Loucy (cell line): ENCODE measurements around the gene ABCF3.

Experiments used
- H2AFZ ChIP-seq: fragments of 200-600 bp; sonication (generic); 2 replicates; pipeline ENCODE4 v1.6.0; 2016; ENCODE audit warnings: antibody characterized with exemption, mild to moderate bottlenecking, low read length, moderate library complexity
- H3F3A ChIP-seq: fragments of 200-600 bp; 2 replicates; pipeline ENCODE4 v1.6.0; 2016; ENCODE audit warnings: antibody characterized with exemption, low read depth, mild to moderate bottlenecking
- H3K27me3 ChIP-seq: fragments of 200-600 bp; sonication (generic); 2 replicates; pipeline ENCODE4 v1.6.1; 2014; ENCODE audit warnings: low read length, mild to moderate bottlenecking; ENCODE audit not compliant: insufficient read depth, poor library complexity, severe bottlenecking
- H3K36me3 ChIP-seq: fragments of 200-600 bp; sonication (generic); 2 replicates; pipeline ENCODE4 v1.6.1; 2016; ENCODE audit warnings: low read length; ENCODE audit not compliant: insufficient read depth
- H3K4me1 ChIP-seq: fragments of 200-600 bp; sonication (generic); 2 replicates; pipeline ENCODE4 v1.5.1; 2014; ENCODE audit warnings: low read length, mild to moderate bottlenecking; ENCODE audit not compliant: insufficient read depth, poor library complexity, severe bottlenecking
- H3K4me2 ChIP-seq: fragments of 200-600 bp; sonication (generic); 2 replicates; pipeline ENCODE4 v1.6.0; 2014; ENCODE audit warnings: antibody characterized with exemption, low read length, low read depth, mild to moderate bottlenecking; ENCODE audit not compliant: poor library complexity, severe bottlenecking
- H3K4me3 ChIP-seq: fragments of 200-600 bp; sonication (generic); 2 replicates; pipeline ENCODE4 v1.5.1; 2014; ENCODE audit warnings: low read length, mild to moderate bottlenecking, mixed read lengths; ENCODE audit not compliant: poor library complexity, severe bottlenecking
- H3K79me2 ChIP-seq: fragments of 200-600 bp; sonication (generic); 2 replicates; pipeline ENCODE4 v1.6.1; 2014; ENCODE audit warnings: low read length; ENCODE audit not compliant: insufficient read depth
- H3K9ac ChIP-seq: fragments of 200-600 bp; sonication (generic); 2 replicates; pipeline ENCODE4 v1.6.0; 2014; ENCODE audit warnings: mild to moderate bottlenecking, low read depth, low read length, moderate library complexity; ENCODE audit not compliant: poor library complexity, severe bottlenecking
- H3K9me2 ChIP-seq: fragments of 200-600 bp; sonication (generic); replicated peaks from 2 replicates; pipeline ENCODE4 v1.6.1; 2016; ENCODE audit warnings: low read depth, low read length, mixed read lengths
- H3K9me3 ChIP-seq: fragments of 200-600 bp; sonication (generic); 2 replicates; pipeline ENCODE4 v1.6.1; 2014; ENCODE audit warnings: mild to moderate bottlenecking, antibody characterized with exemption, low read length, low read depth; ENCODE audit not compliant: insufficient read depth
- H4K20me1 ChIP-seq: fragments of 200-600 bp; sonication (generic); 2 replicates; pipeline ENCODE4 v1.6.0; 2014; ENCODE audit warnings: antibody characterized with exemption, low read length, mild to moderate bottlenecking; ENCODE audit not compliant: insufficient read depth, poor library complexity, severe bottlenecking
- EZH2phosphoT487 ChIP-seq: fragments of 200-600 bp; IDR thresholded peaks from 2 replicates; pipeline ENCODE4 v1.6.1; 2018; ENCODE audit warnings: antibody characterized with exemption, mild to moderate bottlenecking, moderate library complexity, borderline replicate concordance
- TF ChIP-seq, protein P1 (sequence below): fragments of 200-600 bp; sonication (generic); conservative IDR thresholded peaks from 2 replicates; pipeline ENCODE4 v1.5.1; 2014; ENCODE audit warnings: mild to moderate bottlenecking, antibody characterized with exemption, low read length

The ABCF3 gene

DNA sequence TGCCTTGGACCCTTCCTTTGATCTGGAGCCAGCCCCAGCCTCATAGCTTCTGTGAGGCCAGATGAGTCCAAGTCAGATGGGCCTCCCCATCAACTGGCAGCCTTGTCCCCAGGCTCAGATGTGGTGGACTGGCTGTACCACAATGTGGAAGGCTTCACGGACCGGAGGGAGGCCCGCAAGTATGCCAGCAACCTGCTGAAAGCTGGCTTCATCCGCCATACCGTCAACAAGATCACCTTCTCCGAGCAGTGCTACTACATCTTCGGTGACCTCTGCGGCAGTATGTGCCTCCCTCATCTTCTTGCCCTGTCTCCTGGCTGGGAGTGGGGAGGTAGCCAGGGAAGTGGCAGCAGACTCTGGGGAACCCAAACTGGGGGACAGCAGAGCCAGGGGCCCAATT lies 18.2 kb upstream of the ABCF3 start:
- no peak for TF ChIP-seq EZH2phosphoT487
- TF ChIP-seq, protein P1, sequence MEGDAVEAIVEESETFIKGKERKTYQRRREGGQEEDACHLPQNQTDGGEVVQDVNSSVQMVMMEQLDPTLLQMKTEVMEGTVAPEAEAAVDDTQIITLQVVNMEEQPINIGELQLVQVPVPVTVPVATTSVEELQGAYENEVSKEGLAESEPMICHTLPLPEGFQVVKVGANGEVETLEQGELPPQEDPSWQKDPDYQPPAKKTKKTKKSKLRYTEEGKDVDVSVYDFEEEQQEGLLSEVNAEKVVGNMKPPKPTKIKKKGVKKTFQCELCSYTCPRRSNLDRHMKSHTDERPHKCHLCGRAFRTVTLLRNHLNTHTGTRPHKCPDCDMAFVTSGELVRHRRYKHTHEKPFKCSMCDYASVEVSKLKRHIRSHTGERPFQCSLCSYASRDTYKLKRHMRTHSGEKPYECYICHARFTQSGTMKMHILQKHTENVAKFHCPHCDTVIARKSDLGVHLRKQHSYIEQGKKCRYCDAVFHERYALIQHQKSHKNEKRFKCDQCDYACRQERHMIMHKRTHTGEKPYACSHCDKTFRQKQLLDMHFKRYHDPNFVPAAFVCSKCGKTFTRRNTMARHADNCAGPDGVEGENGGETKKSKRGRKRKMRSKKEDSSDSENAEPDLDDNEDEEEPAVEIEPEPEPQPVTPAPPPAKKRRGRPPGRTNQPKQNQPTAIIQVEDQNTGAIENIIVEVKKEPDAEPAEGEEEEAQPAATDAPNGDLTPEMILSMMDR, result no peak

DNA sequence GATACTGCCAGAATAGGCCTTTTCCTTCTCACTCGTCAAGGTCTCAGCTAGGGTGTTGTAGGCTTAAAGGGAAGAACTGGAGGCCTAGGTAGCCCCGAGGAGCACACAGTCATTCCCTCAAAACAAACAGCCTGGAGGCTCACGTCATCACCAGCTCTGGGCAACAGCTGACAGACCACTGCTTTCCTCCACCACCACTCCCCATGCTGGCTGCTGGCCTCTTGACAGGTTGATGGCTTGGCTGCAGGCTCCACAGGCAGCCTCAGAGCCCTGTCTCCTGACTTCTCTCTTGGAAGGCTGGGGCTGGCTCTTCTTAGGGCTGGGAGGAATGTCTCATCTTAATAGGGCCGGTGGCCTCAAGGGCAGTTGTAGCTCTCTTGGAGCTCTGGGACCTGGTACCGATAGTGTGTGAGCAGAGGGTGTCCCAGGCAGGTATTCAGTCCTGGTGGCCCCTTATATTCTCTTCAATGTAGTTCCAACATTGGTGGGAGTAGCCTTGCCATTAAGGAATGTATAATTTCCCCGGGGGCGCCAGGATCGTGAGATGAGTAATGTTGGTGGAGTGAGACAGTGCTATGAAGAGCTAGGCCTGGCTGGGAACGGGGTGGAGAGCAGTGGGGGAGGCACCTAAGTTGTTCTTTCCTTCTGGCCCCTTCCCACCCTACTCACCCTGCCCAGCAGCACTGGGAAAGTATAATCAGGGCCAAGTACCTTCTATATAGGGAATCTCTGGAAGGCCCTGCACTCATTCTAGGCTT lies 17.5 kb upstream of the ABCF3 start:
- Histone ChIP-seq H3K9ac (no peak overlapping the region), H3K9me2 (no peaks in the 10 kb centered on the region), H3K36me3 (peaks cover 76% of the 10 kb centered on the region; the same call in 1 of the 2 replicates), H3K4me1 (peaks cover 4% of the 10 kb centered on the region), H3F3A (no peaks in the 10 kb centered on the region), H3K9me3 (no peaks in the 10 kb centered on the region), H3K27me3 (no peaks in the 10 kb centered on the region), H3K4me2 (no peak overlapping the region), H3K79me2 (peaks cover 7% of the 10 kb centered on the region; the same call in 1 of the 2 replicates), H3K4me3 (no peak overlapping the region), H4K20me1 (peaks cover 3% of the 10 kb centered on the region), H2AFZ (no peak overlapping the region)
- TF ChIP-seq EZH2phosphoT487, result no peak
- TF ChIP-seq, protein P1, result no peak

More for the DNA sequence above, 18.2 kb upstream of the ABCF3 start:
- Histone ChIP-seq H3K4me2 (no peak overlapping the region), H3K9me2 (no peaks in the 10 kb centered on the region), H3F3A (no peaks in the 10 kb centered on the region), H4K20me1 (peaks cover 3% of the 10 kb centered on the region), H2AFZ (no peak overlapping the region), H3K9ac (no peak overlapping the region), H3K4me1 (peaks cover 4% of the 10 kb centered on the region), H3K4me3 (no peak overlapping the region), H3K27me3 (no peaks in the 10 kb centered on the region), H3K36me3 (peaks cover 76% of the 10 kb centered on the region; the same call in 1 of the 2 replicates), H3K79me2 (peaks cover 14% of the 10 kb centered on the region; the same call in 1 of the 2 replicates), H3K9me3 (no peaks in the 10 kb centered on the region)

DNA sequence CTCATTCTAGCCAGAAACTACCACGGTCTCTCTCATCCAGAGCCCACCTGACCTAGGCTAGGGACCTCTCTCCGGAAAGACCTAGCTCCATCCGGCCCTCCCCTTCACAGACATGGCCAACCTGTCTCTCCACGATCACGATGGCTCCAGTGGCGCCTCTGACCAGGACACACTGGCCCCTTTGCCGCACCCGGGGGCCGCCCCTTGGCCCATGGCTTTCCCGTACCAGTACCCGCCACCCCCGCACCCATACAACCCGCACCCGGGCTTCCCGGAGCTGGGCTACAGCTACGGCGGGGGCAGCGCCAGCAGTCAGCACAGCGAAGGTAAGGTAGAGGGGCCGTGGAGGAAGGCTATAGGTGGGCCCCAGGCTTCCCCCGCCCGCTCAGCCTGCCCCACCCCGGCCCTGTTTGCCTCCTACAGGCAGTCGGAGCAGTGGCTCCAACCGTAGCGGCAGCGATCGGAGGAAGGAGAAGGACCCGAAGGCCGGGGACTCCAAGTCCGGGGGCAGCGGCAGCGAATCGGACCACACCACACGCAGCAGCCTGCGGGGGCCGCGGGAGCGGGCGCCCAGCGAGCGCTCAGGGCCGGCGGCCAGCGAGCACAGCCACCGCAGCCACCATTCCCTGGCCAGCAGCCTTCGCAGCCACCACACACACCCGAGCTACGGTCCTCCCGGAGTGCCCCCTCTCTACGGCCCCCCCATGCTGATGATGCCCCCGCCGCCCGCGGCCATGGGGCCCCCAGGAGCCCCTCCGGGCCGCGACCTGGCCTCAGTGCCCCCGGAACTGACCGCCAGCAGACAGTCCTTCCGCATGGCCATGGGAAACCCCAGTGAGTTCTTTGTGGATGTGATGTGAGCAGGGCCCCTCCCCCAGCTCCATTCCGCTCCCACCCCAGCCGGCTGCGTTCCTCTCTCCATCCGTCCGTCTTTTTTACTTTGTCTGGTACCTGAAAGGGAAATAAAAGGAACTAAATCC lies 15.8 kb upstream of the ABCF3 start:
- Histone ChIP-seq H3K9ac (no peak overlapping the region), H3K9me3 (no peaks in the 10 kb centered on the region), H2AFZ (no peak overlapping the region), H3K9me2 (no peaks in the 10 kb centered on the region), H3K36me3 (peaks cover 61% of the 10 kb centered on the region; the same call in 1 of the 2 replicates), H3K4me1 (peaks cover 5% of the 10 kb centered on the region), H3K79me2 (peaks cover 4% of the 10 kb centered on the region), H3F3A (no peaks in the 10 kb centered on the region), H3K4me2 (no peak overlapping the region), H4K20me1 (no peaks in the 10 kb centered on the region), H3K27me3 (no peaks in the 10 kb centered on the region), H3K4me3 (no peak overlapping the region)
- TF ChIP-seq EZH2phosphoT487, result no peak
- TF ChIP-seq, protein P1, result no peak
